ENCODE results near the gene CFDP1. TPM values are rescaled to one million over a fixed set of nuclear protein-coding genes. Genes with fewer than 3 reads are reported as not detected.

Gene CFDP1
- total RNA-seq, 6 donors from 2014 or later = 36.8 to 185 (median 50.6) TPM

GRCh38 chr16:75264999-75265910, 168.0 kb downstream of the CFDP1 start:
- Histone ChIP-seq H3K9me3 (no peaks in the 10 kb centered on the region), H3K27ac (peak overlapping the region; percentile 92 to 97 (median 94)), H3K4me3 (peak overlapping the region; percentile 84 to 96 (median 95)), H3K36me3 (peaks cover 0 to 6% (median 0%) of the 10 kb centered on the region in 4 donors), H3K27me3 (peaks cover 0 to 14% (median 3%) of the 10 kb centered on the region in 4 donors), H3K4me1 (peaks cover 47 to 68% (median 51%) of the 10 kb centered on the region in 4 donors)
- TF ChIP-seq EP300 (IDR thresholded peaks at IDR 0.05) (no peak), POLR2A (IDR thresholded peaks at IDR 0.05) (no peak), POLR2AphosphoS5 (IDR thresholded peaks at IDR 0.05) (no peak)
- TF ChIP-seq, protein P1, sequence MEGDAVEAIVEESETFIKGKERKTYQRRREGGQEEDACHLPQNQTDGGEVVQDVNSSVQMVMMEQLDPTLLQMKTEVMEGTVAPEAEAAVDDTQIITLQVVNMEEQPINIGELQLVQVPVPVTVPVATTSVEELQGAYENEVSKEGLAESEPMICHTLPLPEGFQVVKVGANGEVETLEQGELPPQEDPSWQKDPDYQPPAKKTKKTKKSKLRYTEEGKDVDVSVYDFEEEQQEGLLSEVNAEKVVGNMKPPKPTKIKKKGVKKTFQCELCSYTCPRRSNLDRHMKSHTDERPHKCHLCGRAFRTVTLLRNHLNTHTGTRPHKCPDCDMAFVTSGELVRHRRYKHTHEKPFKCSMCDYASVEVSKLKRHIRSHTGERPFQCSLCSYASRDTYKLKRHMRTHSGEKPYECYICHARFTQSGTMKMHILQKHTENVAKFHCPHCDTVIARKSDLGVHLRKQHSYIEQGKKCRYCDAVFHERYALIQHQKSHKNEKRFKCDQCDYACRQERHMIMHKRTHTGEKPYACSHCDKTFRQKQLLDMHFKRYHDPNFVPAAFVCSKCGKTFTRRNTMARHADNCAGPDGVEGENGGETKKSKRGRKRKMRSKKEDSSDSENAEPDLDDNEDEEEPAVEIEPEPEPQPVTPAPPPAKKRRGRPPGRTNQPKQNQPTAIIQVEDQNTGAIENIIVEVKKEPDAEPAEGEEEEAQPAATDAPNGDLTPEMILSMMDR (IDR thresholded peaks at IDR 0.05) = no peak
- peak; percentile 75 to 88 for DNase-seq
- 1 to 3% methylated on average over 37 to 43 of the region's 74 CpGs for WGBS, 2 donors
- ATAC-seq (ENCODE audit: low FRiP score in 2 of 2) = peak; percentile 28 to 38

GRCh38 chr16:75264457-75264998, 168.8 kb downstream of the CFDP1 start:
- H3K27me3 ChIP-seq = peaks cover 0 to 14% (median 3%) of the 10 kb centered on the region in 4 donors
- WGBS, 2 donors = 32 to 48% methylated on average over 8 to 11 of the region's 14 CpGs
- peak in 1 of 2 donors; percentile 2 for ATAC-seq (ENCODE audit: low FRiP score in 2 of 2)
- H3K36me3 ChIP-seq = peaks cover 0 to 6% (median 0%) of the 10 kb centered on the region in 4 donors
- H3K9me3 ChIP-seq = no peaks in the 10 kb centered on the region
- peaks cover 47 to 68% (median 51%) of the 10 kb centered on the region in 4 donors for H3K4me1 ChIP-seq
- peak in 1 of 2 donors; percentile 22 for DNase-seq
- H3K4me3 ChIP-seq = peak overlapping the region; percentile 84 to 96 (median 95)
- H3K27ac ChIP-seq = peak overlapping the region; percentile 92 to 97 (median 94)
- TF ChIP-seq, protein P1 (IDR thresholded peaks at IDR 0.05) = no peak
- TF ChIP-seq POLR2AphosphoS5 (IDR thresholded peaks at IDR 0.05) (no peak), POLR2A (IDR thresholded peaks at IDR 0.05) (no peak), EP300 (IDR thresholded peaks at IDR 0.05) (no peak)

GRCh38 chr16:75263963-75264445, 169.3 kb downstream of the CFDP1 start:
- peak in 1 of 2 donors; percentile 11 for ATAC-seq (ENCODE audit: low FRiP score in 2 of 2)
- peak overlapping the region; percentile 84 to 96 (median 95) for H3K4me3 ChIP-seq
- peaks cover 0 to 14% (median 3%) of the 10 kb centered on the region in 4 donors for H3K27me3 ChIP-seq
- peaks cover 0 to 6% (median 0%) of the 10 kb centered on the region in 4 donors for H3K36me3 ChIP-seq
- H3K9me3 ChIP-seq = no peaks in the 10 kb centered on the region
- 33 to 37% methylated on average over 1 to 8 of the region's 8 CpGs for WGBS, 2 donors
- TF ChIP-seq EP300 (IDR thresholded peaks at IDR 0.05) = no peak
- TF ChIP-seq, protein P1 (IDR thresholded peaks at IDR 0.05) = no peak
- peaks cover 47 to 72% (median 53%) of the 10 kb centered on the region in 4 donors for H3K4me1 ChIP-seq
- DNase-seq = peak in 1 of 2 donors; percentile 23
- peak overlapping the region; percentile 92 to 97 (median 94) for H3K27ac ChIP-seq

DNA sequence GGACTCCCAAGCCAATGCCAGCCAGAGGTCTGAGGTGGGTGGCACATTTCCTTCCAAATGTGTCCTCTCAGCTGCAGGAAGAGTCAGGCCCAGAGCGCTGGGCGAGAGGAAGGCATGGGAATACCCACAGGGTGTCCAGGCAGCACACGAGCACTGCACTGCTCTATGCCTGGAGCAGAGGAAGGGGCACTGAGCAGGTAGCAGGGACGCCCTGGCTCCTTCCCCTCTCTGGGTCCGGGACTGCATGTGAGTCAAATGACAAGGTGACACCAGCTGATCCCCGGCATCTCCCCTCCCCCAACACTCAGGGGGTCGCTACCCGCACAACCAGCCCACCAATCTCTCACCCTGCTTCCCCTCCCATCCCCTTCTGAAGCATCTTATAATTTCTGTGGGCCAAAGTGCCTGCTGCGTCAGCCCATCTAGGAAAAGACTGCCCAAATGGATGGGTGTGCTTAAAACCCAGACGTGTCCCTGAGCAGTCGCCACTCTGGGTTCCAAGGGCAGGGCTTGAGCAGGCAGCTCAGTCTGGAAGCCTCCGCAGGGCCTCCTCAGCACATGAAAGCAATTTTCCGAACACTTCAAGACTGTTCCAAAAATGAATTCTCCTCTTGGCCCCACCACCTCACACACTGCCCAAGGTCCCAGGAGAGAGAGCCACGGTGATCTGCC, 169.9 kb downstream of the CFDP1 start:
- TF ChIP-seq POLR2A (IDR thresholded peaks at IDR 0.05) (no peak), EP300 (IDR thresholded peaks at IDR 0.05) (no peak), POLR2AphosphoS5 (IDR thresholded peaks at IDR 0.05) (no peak)
- TF ChIP-seq, protein P1 (IDR thresholded peaks at IDR 0.05) = no peak
- Histone ChIP-seq H3K4me3 (peak overlapping the region in 3 of 4 donors; percentile 94 to 96 (median 96)), H3K36me3 (peaks cover 0 to 6% (median 0%) of the 10 kb centered on the region in 4 donors), H3K9me3 (no peaks in the 10 kb centered on the region), H3K27me3 (peaks cover 0 to 14% (median 3%) of the 10 kb centered on the region in 4 donors), H3K4me1 (peaks cover 51 to 78% (median 58%) of the 10 kb centered on the region in 4 donors), H3K27ac (peak overlapping the region; percentile 92 to 97 (median 94))
- ATAC-seq (ENCODE audit: low FRiP score in 2 of 2) (no peak), DNase-seq (no peak)
- WGBS, 2 donors = 59 to 79% methylated on average over 11 to 14 of the region's 14 CpGs

Data from upper lobe of left lung (tissue), 6 donors.